Panc1 (cell line): ENCODE measurements around the gene CCDC18. TPM values are rescaled to one million over a fixed set of nuclear protein-coding genes. Genes with fewer than 3 reads are reported as not detected.
A peak's percentile ranks its signal among the peaks of the same experiment; 100 is the strongest.

Experiments
- ATAC-seq: fragments of 200-7000 bp; cut with Tn5 transposase; 2 replicates; pipeline ENCODE4 v1.9.1; 2020; ENCODE audit warnings: mild to moderate bottlenecking, moderate library complexity
- BruUV-seq: library from RNA; stranded (reverse); fragments of 400-500 nt; replicated peaks from 2 replicates; lab custom pipeline; 2021; lab: Mats Ljungman, UMichigan
- CTCF ChIA-PET: fragments of 300-600 bp; sonication (Branson Sonifier 250); formaldehyde crosslinking; loops from one replicate; lab custom pipeline; 2022; ENCODE audit warnings: antibody characterized with exemption; lab: Charles Lee
- POLR2A ChIA-PET: fragments of 300-600 bp; sonication (Branson Sonifier 250); formaldehyde crosslinking; loops from one replicate; lab custom pipeline; 2022; ENCODE audit warnings: antibody characterized with exemption; lab: Charles Lee
- DNase-seq: peaks from one replicate; pipeline ENCODE4 v3.0.0-alpha.2; 2010; ENCODE audit warnings: low read depth, low spot score
- H3K27ac ChIP-seq: 2 replicates; pipeline ENCODE4 v1.5.1; 2011; ENCODE audit warnings: mild to moderate bottlenecking, low read length, inconsistent platforms
- H3K27me3 ChIP-seq: fragments of 200-500 bp; sonication (Bioruptor generic); 2 replicates; pipeline ENCODE4 v1.6.0; 2014; ENCODE audit warnings: low read length, inconsistent platforms; ENCODE audit not compliant: control insufficient read depth, insufficient read depth
- H3K36me3 ChIP-seq: fragments of 200-500 bp; sonication (Bioruptor generic); 2 replicates; pipeline ENCODE4 v1.5.1; 2014; ENCODE audit warnings: inconsistent platforms, mild to moderate bottlenecking, low read length, moderate library complexity; ENCODE audit not compliant: control insufficient read depth, insufficient read depth
- H3K4me1 ChIP-seq: 2 replicates; pipeline ENCODE4 v1.5.1; 2011; ENCODE audit warnings: inconsistent platforms, mild to moderate bottlenecking, low read length, moderate library complexity; ENCODE audit not compliant: control insufficient read depth, insufficient read depth
- H3K4me3 ChIP-seq, 2 experiments: 2 replicates each; pipeline ENCODE4 v1.5.1; 2011 to 2012; ENCODE audit warnings: low read depth in 2 of 2, low read length in 2 of 2, mild to moderate bottlenecking in 2 of 2, inconsistent platforms in 1 of 2, moderate library complexity in 1 of 2
- H3K9me3 ChIP-seq: fragments of 200-500 bp; sonication (Bioruptor generic); 2 replicates; pipeline ENCODE4 v1.5.1; 2014; ENCODE audit warnings: low read depth, mild to moderate bottlenecking, inconsistent platforms, low read length, moderate library complexity; ENCODE audit not compliant: control insufficient read depth, insufficient read depth
- CTCF ChIP-seq: fragments of 450-650 bp; IDR thresholded peaks from 2 replicates; pipeline ENCODE4 v1.5.1; 2017; ENCODE audit warnings: mild to moderate bottlenecking
- POLR2AphosphoS5 ChIP-seq: IDR thresholded peaks from 2 replicates; pipeline ENCODE4 v1.6.1; 2012; ENCODE audit warnings: mild to moderate bottlenecking, low read depth, low read length, moderate library complexity
- REST ChIP-seq, 2 experiments: IDR thresholded peaks; 2 replicates each; pipeline ENCODE4 v1.6.1; 2011 to 2012; ENCODE audit warnings: low read depth in 2 of 2, control low read depth in 1 of 2, low read length in 1 of 2, mild to moderate bottlenecking in 1 of 2, moderate library complexity in 1 of 2; ENCODE audit not compliant: insufficient read depth in 1 of 2
- SIN3A ChIP-seq: IDR thresholded peaks from 2 replicates; pipeline ENCODE4 v1.6.1; 2012; ENCODE audit warnings: low read depth, mild to moderate bottlenecking, low read length, moderate library complexity, borderline replicate concordance; ENCODE audit not compliant: insufficient read depth
- TCF7L2 ChIP-seq: IDR thresholded peaks from 2 replicates; pipeline ENCODE4 v1.6.1; 2011; ENCODE audit warnings: mild to moderate bottlenecking, low read depth, low read length, inconsistent platforms
- in situ Hi-C: cut with HindIII; loops from 2 replicates; pipeline ENCODE4 v1.10.0; 2016; ENCODE audit warnings: low sequenced_read_pairs, low pct_unique_long_range_greater_than_20kb
- intact Hi-C: fragments of 100-400 bp; cut with micrococcal nuclease; formaldehyde crosslinking; loops from one replicate; pipeline ENCODE4 v1.10.0; 2022; ENCODE audit not compliant: unreplicated experiment
- total RNA-seq: library from RNA; stranded (reverse); gene quantifications from one replicate; pipeline ENCODE4 v1.2.1, GENCODE V29; 2021; ENCODE audit not compliant: unreplicated experiment

The CCDC18 gene
- total RNA-seq, 1 experiment from 2014 or later: 11.6 TPM

GRCh38 chr1:93177991-93178390, 2.5 kb upstream of the CCDC18 start:
- Histone ChIP-seq H3K4me1 (peaks cover 2% of the 10 kb centered on the region; the same call in 1 of the 2 replicates), H3K27ac (peak overlapping the region; percentile 90), H3K4me3 (peak overlapping the region; percentile 58 to 88), H3K36me3 (no peaks in the 10 kb centered on the region; the same call in 1 of the 2 replicates), H3K9me3 (no peaks in the 10 kb centered on the region), H3K27me3 (no peaks in the 10 kb centered on the region)
- no peak for ATAC-seq
- POLR2A ChIA-PET: no interaction called here
- intact Hi-C loops (no loop called here), in situ Hi-C loops (no loop called here)
- DNase-seq: no peak
- TF ChIP-seq SIN3A (no peak), REST (IDR thresholded peaks at IDR 0.05; ENCODE audit: insufficient read depth in 1 of 2, low read depth in 2 of 2, low read length in 1 of 2) (no peak), CTCF (no peak)
- TSS peak; percentile 65 for BruUV-seq
- CTCF ChIA-PET: no interaction called here

- Histone ChIP-seq H3K4me3 (peak overlapping the region; percentile 58 to 88), H3K36me3 (no peaks in the 10 kb centered on the region; the same call in 1 of the 2 replicates), H3K27ac (peak overlapping the region; percentile 90), H3K4me1 (peaks cover 2% of the 10 kb centered on the region; the same call in 1 of the 2 replicates), H3K9me3 (no peaks in the 10 kb centered on the region), H3K27me3 (no peaks in the 10 kb centered on the region)
- ChIA-PET CTCF (no interaction called here), POLR2A (no interaction called here)
- no TSS peak for BruUV-seq
- no peak for ATAC-seq
- in situ Hi-C loops: no loop called here
- intact Hi-C loops: no loop called here
- DNase-seq: no peak
- TF ChIP-seq POLR2AphosphoS5 (no peak), REST (IDR thresholded peaks at IDR 0.05; ENCODE audit: insufficient read depth in 1 of 2, low read depth in 2 of 2, low read length in 1 of 2) (no peak), TCF7L2 (no peak), SIN3A (no peak), CTCF (no peak)
These were observed 2.1 kb upstream of the CCDC18 start for GRCh38 chr1:93178418-93178817.
